Measurements from ENCODE around the gene TMEM63B.

Gene TMEM63B

DNA sequence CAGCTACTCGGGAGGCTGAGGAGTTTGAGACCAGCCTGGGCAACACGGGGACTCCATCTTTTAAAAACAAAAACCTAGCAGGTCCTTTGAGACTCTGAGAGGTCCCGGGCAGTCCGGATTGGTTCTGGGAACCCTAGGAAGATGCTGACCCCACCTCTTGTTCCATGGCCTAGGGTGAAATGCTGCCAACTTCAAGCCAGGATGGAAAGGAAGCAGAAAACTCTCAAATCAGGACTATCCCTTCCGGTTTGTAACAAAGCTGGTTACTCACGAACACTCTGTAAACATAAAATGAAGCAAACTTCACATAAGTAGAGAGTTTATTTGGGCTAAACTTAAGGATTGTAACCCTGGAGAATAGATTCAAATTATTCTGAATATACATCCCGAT lies 59.3 kb downstream of the TMEM63B start:
- Histone ChIP-seq H3K27ac (peak overlapping the region; percentile 93), H3K36me3 (no peaks in the 10 kb centered on the region), H3K9me3 (ENCODE audit: severe bottlenecking) (no peaks in the 10 kb centered on the region), H3K27me3 (ENCODE audit: insufficient read depth, low read depth, severe bottlenecking) (no peaks in the 10 kb centered on the region), H3K4me3 (ENCODE audit: low read depth, low read length) (peak overlapping the region; percentile 25; the same call in 1 of the 2 replicates)
- DNase-seq: no peak
- TF ChIP-seq, protein P1, sequence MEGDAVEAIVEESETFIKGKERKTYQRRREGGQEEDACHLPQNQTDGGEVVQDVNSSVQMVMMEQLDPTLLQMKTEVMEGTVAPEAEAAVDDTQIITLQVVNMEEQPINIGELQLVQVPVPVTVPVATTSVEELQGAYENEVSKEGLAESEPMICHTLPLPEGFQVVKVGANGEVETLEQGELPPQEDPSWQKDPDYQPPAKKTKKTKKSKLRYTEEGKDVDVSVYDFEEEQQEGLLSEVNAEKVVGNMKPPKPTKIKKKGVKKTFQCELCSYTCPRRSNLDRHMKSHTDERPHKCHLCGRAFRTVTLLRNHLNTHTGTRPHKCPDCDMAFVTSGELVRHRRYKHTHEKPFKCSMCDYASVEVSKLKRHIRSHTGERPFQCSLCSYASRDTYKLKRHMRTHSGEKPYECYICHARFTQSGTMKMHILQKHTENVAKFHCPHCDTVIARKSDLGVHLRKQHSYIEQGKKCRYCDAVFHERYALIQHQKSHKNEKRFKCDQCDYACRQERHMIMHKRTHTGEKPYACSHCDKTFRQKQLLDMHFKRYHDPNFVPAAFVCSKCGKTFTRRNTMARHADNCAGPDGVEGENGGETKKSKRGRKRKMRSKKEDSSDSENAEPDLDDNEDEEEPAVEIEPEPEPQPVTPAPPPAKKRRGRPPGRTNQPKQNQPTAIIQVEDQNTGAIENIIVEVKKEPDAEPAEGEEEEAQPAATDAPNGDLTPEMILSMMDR (IDR thresholded peaks at IDR 0.05; ENCODE audit: low read depth, low read length): no peak

DNA sequence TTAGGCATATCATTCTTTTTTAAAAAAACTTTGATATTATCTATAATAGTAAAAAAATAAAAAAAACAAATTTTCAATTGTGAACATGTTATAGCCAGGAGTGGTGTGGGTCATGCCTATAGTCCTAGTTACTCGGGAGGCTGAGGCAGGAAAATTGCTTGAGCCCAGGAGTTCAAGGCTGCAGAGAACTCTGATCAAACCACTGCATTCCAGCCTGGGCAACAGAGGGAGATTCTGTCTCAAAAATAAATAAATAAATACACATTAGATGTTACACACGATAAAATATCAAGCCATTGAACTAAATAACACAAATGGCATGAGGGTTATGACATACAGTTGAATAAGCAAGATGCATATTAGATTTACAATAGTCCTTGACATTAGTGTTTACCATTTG lies 61.5 kb downstream of the TMEM63B start:
- DNase-seq: no peak
- TF ChIP-seq, protein P1 (IDR thresholded peaks at IDR 0.05; ENCODE audit: low read depth, low read length): no peak
- Histone ChIP-seq H3K4me3 (ENCODE audit: low read depth, low read length) (no peak overlapping the region), H3K36me3 (no peaks in the 10 kb centered on the region), H3K9me3 (ENCODE audit: severe bottlenecking) (no peaks in the 10 kb centered on the region), H3K27ac (no peak overlapping the region), H3K27me3 (ENCODE audit: insufficient read depth, low read depth, severe bottlenecking) (no peaks in the 10 kb centered on the region)

DNA sequence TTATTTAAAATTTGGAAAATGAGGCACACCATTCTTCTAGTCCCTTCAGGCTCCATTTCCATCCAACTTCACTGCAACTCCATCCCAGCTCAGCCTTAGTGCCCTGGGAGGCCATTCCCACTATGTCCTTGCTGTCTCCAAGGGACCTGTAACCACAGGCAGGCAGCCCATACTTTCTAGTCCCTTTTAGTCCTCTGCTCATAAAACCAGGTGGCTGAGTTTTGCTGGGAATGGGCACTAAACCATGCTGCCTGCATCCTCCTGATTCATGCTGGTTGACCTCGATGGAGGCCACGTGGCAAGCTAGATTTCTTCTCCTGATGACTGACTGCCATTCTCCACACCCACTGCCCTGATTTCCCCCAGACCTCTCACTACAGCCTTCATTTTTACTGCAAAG lies 61.9 kb downstream of the TMEM63B start:
- no peaks in the 10 kb centered on the region for H3K9me3 ChIP-seq (ENCODE audit: severe bottlenecking)
- H3K27me3 ChIP-seq (ENCODE audit: insufficient read depth, low read depth, severe bottlenecking): no peaks in the 10 kb centered on the region
- H3K27ac ChIP-seq: no peak overlapping the region
- H3K36me3 ChIP-seq: no peaks in the 10 kb centered on the region
- TF ChIP-seq, protein P1 (IDR thresholded peaks at IDR 0.05; ENCODE audit: low read depth, low read length): no peak
- no peak for DNase-seq
- H3K4me3 ChIP-seq (ENCODE audit: low read depth, low read length): no peak overlapping the region

DNA sequence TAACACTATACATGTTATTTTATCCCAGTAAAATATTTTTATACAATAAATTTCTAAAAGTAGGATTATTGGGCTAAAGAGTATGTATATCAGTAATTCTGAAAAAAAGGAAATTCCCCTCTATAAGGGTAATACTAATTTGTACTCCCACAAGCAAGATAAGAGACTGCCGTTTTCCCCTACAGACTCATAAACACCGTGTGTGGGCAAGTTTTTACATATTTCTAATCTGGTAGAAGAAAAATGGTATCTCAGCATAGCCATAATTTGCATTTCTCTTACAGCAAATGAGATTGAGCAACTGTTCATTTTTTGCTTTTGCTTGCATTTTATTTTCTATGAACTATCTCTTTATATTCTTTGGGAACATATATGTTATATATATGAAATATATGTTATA lies 63.4 kb downstream of the TMEM63B start:
- Histone ChIP-seq H3K36me3 (no peaks in the 10 kb centered on the region), H3K9me3 (ENCODE audit: severe bottlenecking) (no peaks in the 10 kb centered on the region), H3K27me3 (ENCODE audit: insufficient read depth, low read depth, severe bottlenecking) (no peaks in the 10 kb centered on the region), H3K27ac (no peak overlapping the region), H3K4me3 (ENCODE audit: low read depth, low read length) (no peak overlapping the region)
- TF ChIP-seq, protein P1 (IDR thresholded peaks at IDR 0.05; ENCODE audit: low read depth, low read length): no peak
- no peak for DNase-seq

DNA sequence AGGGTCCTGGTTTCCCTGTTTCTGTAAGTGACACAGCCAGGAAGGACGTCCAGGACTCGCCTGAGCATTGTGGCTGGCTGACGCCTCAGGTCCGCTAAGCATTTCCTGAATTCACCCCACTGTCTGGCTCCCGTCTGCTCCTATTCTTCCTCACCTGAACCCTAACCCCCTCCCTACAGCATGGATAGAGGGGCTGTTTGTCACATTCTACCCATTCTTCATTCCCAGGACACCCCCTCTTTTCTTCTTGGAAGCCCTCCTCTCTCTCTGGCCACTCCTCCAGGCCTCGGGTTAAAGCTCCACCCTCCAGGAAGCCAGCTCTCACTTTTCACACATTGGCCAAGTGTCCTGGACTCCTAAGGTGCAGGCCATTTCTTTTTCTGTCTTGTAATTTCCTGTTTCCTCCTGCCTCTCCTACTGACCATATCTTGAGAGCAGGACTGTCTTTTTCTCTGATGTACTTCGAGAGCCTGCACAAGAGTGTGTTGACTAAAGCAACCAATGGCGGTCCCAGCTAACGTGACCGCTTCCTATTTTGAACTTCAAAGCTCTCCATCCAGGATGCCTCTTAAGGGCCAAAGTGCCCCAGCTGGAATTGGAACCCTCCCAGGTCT lies 65.2 kb downstream of the TMEM63B start:
- Histone ChIP-seq H3K27me3 (ENCODE audit: insufficient read depth, low read depth, severe bottlenecking) (no peaks in the 10 kb centered on the region), H3K9me3 (ENCODE audit: severe bottlenecking) (no peaks in the 10 kb centered on the region), H3K4me3 (ENCODE audit: low read depth, low read length) (no peak overlapping the region), H3K27ac (no peak overlapping the region), H3K36me3 (no peaks in the 10 kb centered on the region)
- no peak for DNase-seq
- TF ChIP-seq, protein P1 (IDR thresholded peaks at IDR 0.05; ENCODE audit: low read depth, low read length): no peak

DNA sequence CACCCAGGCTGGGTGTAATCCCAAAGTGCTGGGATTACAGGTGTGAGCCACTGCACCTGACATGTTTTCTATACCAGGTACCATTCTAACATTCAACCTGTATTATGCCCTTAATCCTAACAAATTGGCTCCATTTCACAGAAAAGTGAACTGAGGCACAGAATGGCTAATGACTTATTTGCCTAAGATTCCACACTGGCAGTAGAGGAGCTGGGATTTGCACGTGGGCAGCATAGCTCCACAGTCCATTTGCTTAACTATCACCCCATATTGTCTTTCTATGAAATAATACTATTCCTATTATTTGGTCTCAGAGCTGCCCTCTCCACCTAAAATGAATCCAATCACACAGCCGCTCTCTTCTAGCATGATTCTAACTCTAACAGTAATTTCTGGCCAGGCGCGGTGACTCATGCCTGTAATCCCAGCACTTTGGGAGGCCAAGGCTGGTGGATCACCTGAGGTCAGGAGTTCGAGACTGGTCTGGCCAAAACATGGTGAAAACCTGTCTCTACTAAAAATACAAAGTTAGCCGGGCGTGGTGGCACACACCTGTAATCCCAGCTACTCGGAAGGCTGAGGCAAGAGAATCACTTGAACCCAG lies 66.1 kb downstream of the TMEM63B start:
- no peaks in the 10 kb centered on the region for H3K9me3 ChIP-seq (ENCODE audit: severe bottlenecking)
- H3K36me3 ChIP-seq: no peaks in the 10 kb centered on the region
- no peaks in the 10 kb centered on the region for H3K27me3 ChIP-seq (ENCODE audit: insufficient read depth, low read depth, severe bottlenecking)
- TF ChIP-seq, protein P1 (IDR thresholded peaks at IDR 0.05; ENCODE audit: low read depth, low read length): no peak
- DNase-seq: no peak
- no peak overlapping the region for H3K27ac ChIP-seq
- no peak overlapping the region for H3K4me3 ChIP-seq (ENCODE audit: low read depth, low read length)
